Jurkat, Clone E6-1 (cell line): ENCODE measurements around the gene BMPR1B. TPM values are rescaled to one million over a fixed set of nuclear protein-coding genes. Genes with fewer than 3 reads are reported as not detected.

Experiments used
- DNase-seq: peaks from one replicate; pipeline ENCODE4 v3.0.0-alpha.2; 2011; ENCODE audit warnings: low read depth, low spot score
- H3K4me3 ChIP-seq: 2 replicates; pipeline ENCODE4 v1.5.1; 2011; ENCODE audit warnings: mild to moderate bottlenecking, low read length, control low read depth, moderate library complexity
- polyA plus RNA-seq: library from polyadenylated mRNA; unstranded; fragments of >200 nt; gene quantifications from one replicate; pipeline ENCODE4 v1.2.1, GENCODE V29; 2012; ENCODE audit warnings: missing spikeins; ENCODE audit not compliant: insufficient read length, insufficient read depth

BMPR1B gene
- not detected for polyA plus RNA-seq

GRCh38 chr4:94757192-94758140 lies at the start of gene BMPR1B:
TSS of gene BMPR1B (plus strand) at chr4:94757955. CDS start at chr4:95104425, 346,470 bp downstream.
- no peak for DNase-seq
- no peak within 1 kb of the TSS for H3K4me3 ChIP-seq

- no peak for DNase-seq
- H3K4me3 ChIP-seq: no peak overlapping the region
Observed at GRCh38 chr4:94711635-94712034, 46.1 kb upstream of the BMPR1B start.

GRCh38 chr4:94714365-94715160 lies 43.2 kb upstream of the BMPR1B start:
- no peak for DNase-seq

GRCh38 chr4:94715726-94716125 lies 42.0 kb upstream of the BMPR1B start:
- DNase-seq: no peak
- H3K4me3 ChIP-seq: no peak overlapping the region

More at GRCh38 chr4:94714365-94715160, 43.2 kb upstream of the BMPR1B start:
- H3K4me3 ChIP-seq: no peak overlapping the region

GRCh38 chr4:94721310-94721709 lies 36.4 kb upstream of the BMPR1B start:
- DNase-seq: no peak
- H3K4me3 ChIP-seq: no peak overlapping the region

GRCh38 chr4:94722270-94722669 lies 35.5 kb upstream of the BMPR1B start:
- no peak for DNase-seq
- H3K4me3 ChIP-seq: no peak overlapping the region

GRCh38 chr4:94722748-94723147 lies 35.0 kb upstream of the BMPR1B start:
- no peak for DNase-seq
- no peak overlapping the region for H3K4me3 ChIP-seq

GRCh38 chr4:94724016-94724790 lies 33.6 kb upstream of the BMPR1B start:
- no peak overlapping the region for H3K4me3 ChIP-seq
- no peak for DNase-seq

GRCh38 chr4:94726524-94727123 lies 31.1 kb upstream of the BMPR1B start:
- H3K4me3 ChIP-seq: no peak overlapping the region
- DNase-seq: no peak

GRCh38 chr4:94728056-94728766 lies 29.5 kb upstream of the BMPR1B start:
- no peak overlapping the region for H3K4me3 ChIP-seq
- DNase-seq: no peak

- DNase-seq: no peak
- H3K4me3 ChIP-seq: no peak overlapping the region
Observed at GRCh38 chr4:94732358-94732698, 25.4 kb upstream of the BMPR1B start.

GRCh38 chr4:94739741-94740140 lies 18.0 kb upstream of the BMPR1B start:
- no peak for DNase-seq
- H3K4me3 ChIP-seq: no peak overlapping the region

- DNase-seq: no peak
- H3K4me3 ChIP-seq: no peak overlapping the region
Observed at GRCh38 chr4:94741304-94741703, 16.5 kb upstream of the BMPR1B start.

GRCh38 chr4:94743838-94744237 lies 13.9 kb upstream of the BMPR1B start:
- DNase-seq: no peak
- no peak overlapping the region for H3K4me3 ChIP-seq

GRCh38 chr4:94744850-94745249 lies 12.9 kb upstream of the BMPR1B start:
- H3K4me3 ChIP-seq: no peak overlapping the region
- DNase-seq: no peak

- no peak for DNase-seq
- no peak overlapping the region for H3K4me3 ChIP-seq
Observed at GRCh38 chr4:94746746-94747145, 11.0 kb upstream of the BMPR1B start.

GRCh38 chr4:94758141-94758699 lies 465 bp downstream of the BMPR1B start:
- H3K4me3 ChIP-seq: no peak overlapping the region

More at GRCh38 chr4:94758141-94758699, 465 bp downstream of the BMPR1B start:
- DNase-seq: no peak
